Measurements from ENCODE around the gene CHD2. TPM values are rescaled to one million over a fixed set of nuclear protein-coding genes. Genes with fewer than 3 reads are reported as not detected.

CHD2 gene
- total and polyA plus RNA-seq, 2 donors (not counting 3 experiments of a cell fraction or from before 2014, with no cell fraction given): 53.8 to 97.9 TPM

- no peaks in the 10 kb centered on the region for H3K9me1 ChIP-seq (replicated peaks; ENCODE audit: control insufficient read depth, extremely low read depth, insufficient read depth, low read length)
- H3K9me3 ChIP-seq (replicated peaks; ENCODE audit: control insufficient read depth, insufficient read depth, low read length): no peaks in the 10 kb centered on the region
- dilution Hi-C loops (cut with MboI; ENCODE audit: extremely low pct_ligation_motif_present, low sequenced_read_pairs) (no loop called here), intact Hi-C loops (cut with micrococcal nuclease) (no loop called here)
- no peak overlapping the region for H3K4me3 ChIP-seq (replicated peaks in 1 of 3; ENCODE audit: insufficient read depth in 1 of 3, low read depth in 1 of 3, low read length in 3 of 3)
- TF ChIP-seq MYC (IDR thresholded peaks at IDR 0.05; ENCODE audit: low read depth, low read length): no peak
- TF ChIP-seq MAX (IDR thresholded peaks at IDR 0.05; ENCODE audit: insufficient read depth, insufficient read length): no peak
- TF ChIP-seq GATA2 (IDR thresholded peaks at IDR 0.05; ENCODE audit: insufficient read depth, insufficient read length, low read depth, low read length): no peak
- no peak for TF ChIP-seq CTCF (IDR thresholded peaks at IDR 0.05; ENCODE audit: extremely low read depth in 1 of 2, insufficient read depth in 1 of 2, low read depth in 1 of 2, low read length in 2 of 2)
- no peak for TF ChIP-seq FOS (IDR thresholded peaks at IDR 0.05; ENCODE audit: borderline replicate concordance, insufficient read depth, low read length)
- TF ChIP-seq JUN (IDR thresholded peaks at IDR 0.05; ENCODE audit: borderline replicate concordance, insufficient read depth, insufficient read length, low read depth): no peak
- no peak for TF ChIP-seq POLR2A (IDR thresholded peaks at IDR 0.05; ENCODE audit: low read depth, low read length)
- TF ChIP-seq EZH2 (IDR thresholded peaks at IDR 0.05; ENCODE audit: borderline replicate concordance, low read depth, low read length, severe bottlenecking): no peak
- TF ChIP-seq POLR2AphosphoS5 (IDR thresholded peaks at IDR 0.05; ENCODE audit: insufficient read depth, low read depth, low read length): no peak
- FAIRE-seq (no peak), DNase-seq (ENCODE audit: low read depth, low spot score) (no peak)
- no peak overlapping the region for H2AFZ ChIP-seq (ENCODE audit: low read depth, low read length)
- no TSS peak for BruUV-seq (replicated peaks)
- H3K79me2 ChIP-seq (ENCODE audit: control insufficient read depth, insufficient read depth, low read length): peaks cover 38% of the 10 kb centered on the region
- H3K27me3 ChIP-seq (ENCODE audit: control insufficient read depth in 2 of 2, insufficient read depth in 2 of 2, low read length in 2 of 2): no peaks in the 10 kb centered on the region
- H3K27ac ChIP-seq (ENCODE audit: insufficient read depth, low read depth, low read length): no peak overlapping the region
- no peak overlapping the region for H3K9ac ChIP-seq (replicated peaks; ENCODE audit: extremely low read depth, insufficient read depth, low read length)
- ChIA-PET POLR2A (no interaction called here), CTCF (interaction anchor here (1.4 to 3.0 kb wide), 3 partner anchors 9 to 225 kb away, joined by 3 to 11 read pairs (median 5); no protein-coding TSS in a partner anchor)
- peaks cover 39 to 41% of the 10 kb centered on the region in 2 experiments for H3K36me3 ChIP-seq (ENCODE audit: control insufficient read depth in 2 of 2, extremely low read depth in 1 of 2, insufficient read depth in 2 of 2, low read length in 2 of 2)
- no peak overlapping the region for H3K4me2 ChIP-seq (ENCODE audit: insufficient read depth, low read length)
- H3K4me1 ChIP-seq (ENCODE audit: control insufficient read depth, extremely low read depth, insufficient read depth, low read length): no peaks in the 10 kb centered on the region
- no peaks in the 10 kb centered on the region for H4K20me1 ChIP-seq (replicated peaks; ENCODE audit: control insufficient read depth, extremely low read depth, insufficient read depth, low read length)
These were observed 121.0 kb downstream of the CHD2 start for GRCh38 chr15:93020976-93021772.
